ENCODE measurements around the gene DNLZ.

DNLZ gene

DNA sequence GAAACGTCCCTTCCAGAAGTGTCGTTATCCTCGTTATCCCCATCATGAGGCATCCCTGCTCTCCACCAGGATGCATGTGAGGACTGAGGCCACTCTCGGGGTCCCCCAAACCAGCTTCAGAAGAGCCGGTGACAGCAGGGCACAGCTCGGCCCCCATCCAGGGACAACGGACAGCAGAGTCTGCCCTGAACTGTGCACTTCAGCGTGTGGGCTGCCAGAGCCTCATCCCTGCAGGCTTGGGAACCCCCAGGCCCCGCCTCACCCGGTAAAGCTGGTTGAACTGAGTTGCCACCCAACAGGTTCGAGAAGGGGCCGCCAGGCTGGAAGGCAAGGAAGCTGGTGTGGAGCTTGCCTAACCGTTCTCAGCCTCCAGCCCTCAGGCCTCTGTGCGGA lies 10.6 kb upstream of the DNLZ start:
- DNase-seq = no peak

DNA sequence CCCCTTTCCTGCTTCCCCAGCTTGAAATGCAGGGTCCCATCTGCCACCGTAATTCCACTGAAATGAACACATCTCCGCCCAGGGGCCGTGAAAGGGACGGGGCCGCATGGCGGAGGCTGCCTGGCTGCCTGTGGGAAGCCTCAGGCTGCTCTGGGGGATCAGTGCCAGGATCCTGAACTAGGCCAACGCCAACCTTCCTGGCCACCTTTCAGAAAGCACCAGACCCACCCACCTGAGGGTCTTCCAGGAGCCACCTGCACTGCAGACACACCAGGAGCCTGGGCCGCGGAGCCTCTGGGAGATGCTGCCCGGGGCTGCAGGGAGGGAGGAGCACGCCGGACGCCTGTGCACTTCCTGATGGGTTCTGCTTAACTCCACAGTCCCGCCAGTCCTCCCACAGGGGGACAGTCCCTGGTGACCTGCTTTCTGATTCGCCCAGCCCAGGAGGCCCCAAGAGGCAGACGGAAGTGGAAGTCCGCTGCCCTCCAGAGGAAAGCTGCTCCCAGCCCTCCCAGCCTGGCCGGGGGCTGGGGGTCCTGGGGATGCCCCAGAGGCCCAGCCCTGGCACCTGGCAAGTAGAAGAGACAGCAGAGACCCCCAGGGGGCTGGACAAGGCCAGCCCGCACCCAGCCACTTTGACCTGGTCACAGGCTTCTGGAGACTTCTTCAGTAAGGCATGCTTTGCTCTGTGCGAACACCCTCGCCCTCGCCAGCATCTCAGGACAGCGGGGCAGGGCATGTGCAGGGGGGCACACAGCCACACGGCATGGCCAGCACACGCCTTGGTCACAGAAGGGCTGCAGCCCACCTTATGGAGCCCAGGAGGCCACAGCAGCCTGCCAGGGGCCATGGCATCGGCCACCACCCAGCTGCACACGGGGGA lies 10.0 kb upstream of the DNLZ start, which contains the start of gene CARD9:
Gene CARD9 (minus strand): TSS at position 370 of the 883 bp plus-strand sequence. CDS start 1,591 bp downstream, outside the sequence.
- DNase-seq = no peak

DNA sequence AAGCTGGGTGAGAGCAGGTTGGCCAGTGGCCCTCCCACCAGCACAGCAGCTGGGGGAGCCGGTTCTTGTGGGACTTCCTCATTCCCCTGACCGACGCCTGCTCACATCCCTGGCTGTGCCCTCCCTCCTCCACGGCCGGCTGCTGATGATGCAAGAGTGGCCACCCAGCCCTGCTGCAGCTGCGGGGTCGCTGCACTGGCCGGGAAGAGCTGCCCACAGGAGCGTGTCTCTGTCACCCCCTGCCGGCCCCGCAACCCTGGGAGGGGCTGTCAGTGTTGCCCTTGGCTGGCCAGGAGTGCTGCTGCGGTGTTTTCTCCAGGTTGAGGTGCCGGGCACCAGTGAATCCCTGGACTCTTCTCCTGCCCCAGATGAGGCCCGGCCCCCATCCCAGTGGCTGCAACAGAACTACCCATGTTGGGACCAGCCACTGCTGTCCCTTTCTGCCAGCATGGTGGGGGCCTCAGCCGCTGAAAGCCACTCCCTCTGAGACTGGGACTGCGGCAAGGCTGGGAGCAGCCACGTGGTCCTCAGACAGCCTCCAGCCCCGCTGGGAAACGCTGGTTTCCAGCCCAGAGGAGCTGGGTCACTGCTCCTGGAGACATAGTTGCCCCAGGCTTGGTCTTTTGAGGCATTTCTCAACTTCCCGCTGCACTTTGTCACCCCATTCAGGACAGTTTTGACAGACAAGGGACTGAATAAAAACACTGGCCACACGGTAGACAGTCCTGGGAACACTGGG lies 9.2 kb upstream of the DNLZ start:
- no peak for DNase-seq

DNA sequence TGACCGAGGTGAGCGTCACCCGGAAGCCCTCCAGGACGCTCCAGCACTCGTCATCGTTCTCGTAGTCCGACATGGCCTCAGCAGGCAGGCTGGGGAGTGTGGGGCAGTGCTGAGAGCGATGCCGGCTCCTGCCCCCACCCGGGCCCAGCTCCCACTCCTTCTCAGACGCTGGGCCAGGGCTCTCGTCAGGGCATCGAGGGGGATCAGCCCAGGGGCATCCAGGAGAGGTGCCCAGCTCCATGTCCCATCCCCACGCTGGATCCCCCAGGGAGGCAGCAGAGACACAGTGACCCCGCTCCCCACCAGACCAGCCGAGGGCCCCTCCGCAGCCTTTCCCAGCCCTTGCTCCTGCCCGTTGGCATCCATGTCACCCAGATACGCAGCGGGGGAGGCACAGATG lies 8.5 kb upstream of the DNLZ start:
- no peak for DNase-seq

DNA sequence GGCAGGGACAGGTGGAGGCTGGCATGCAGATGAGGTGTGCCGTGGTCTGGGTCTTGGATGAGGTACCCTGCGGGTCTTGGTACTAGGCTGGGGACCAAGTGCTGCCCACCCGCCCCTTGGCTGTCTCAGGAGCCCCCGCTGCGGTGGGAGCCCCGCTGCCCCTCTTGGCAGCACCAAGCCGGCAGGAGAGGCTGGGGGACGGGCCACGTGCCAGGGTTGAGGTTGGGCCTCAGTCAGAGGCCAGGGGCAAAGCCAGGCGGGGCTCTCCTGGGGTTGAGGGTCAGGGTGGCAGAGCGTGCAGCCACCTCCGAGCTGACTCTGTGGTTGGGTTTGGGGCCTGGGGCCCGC lies 8.0 kb upstream of the DNLZ start:
- no peak for DNase-seq

DNA sequence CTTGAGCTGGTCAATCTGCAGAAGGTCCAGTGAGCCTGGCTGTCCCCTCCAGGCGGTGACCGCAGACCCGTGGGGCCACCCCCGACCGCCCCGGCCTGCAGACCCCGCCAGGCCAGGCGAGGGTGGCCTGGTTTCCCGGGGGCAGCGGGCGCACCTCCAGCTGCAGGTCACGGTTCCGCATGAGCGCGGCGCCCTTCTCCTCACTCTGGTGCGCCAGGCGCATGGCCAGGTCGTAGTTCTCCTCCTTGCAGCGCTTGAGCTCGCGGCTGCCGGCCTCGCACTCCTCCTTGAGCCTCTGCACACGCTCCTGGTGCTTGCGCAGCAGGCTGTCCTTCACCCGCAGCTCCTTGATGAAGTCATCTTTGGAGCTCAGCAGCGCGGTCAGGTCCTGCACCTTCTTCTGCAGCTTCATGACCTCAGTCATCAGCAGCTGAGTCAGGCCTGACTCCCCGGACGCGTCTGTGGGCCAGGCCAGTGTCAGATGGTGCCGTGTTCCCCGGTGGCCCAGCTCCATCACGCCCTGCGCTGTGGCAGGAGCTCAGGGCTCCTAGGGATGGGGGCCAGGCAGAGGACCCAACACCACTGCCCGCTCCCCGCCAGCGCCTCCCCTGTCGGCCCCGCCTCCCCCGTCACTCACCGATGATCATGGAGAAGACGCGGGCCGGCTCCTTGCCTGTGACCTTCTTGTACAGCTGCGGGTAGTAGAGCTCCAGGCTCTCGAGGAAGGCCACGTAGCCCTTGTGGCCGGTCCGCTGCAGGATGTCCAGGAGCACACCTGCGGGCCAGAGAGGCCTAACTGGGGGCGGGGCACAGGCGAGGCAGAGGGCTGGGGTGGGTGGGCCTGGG lies 7.4 kb upstream of the DNLZ start:
- no peak for DNase-seq

DNA sequence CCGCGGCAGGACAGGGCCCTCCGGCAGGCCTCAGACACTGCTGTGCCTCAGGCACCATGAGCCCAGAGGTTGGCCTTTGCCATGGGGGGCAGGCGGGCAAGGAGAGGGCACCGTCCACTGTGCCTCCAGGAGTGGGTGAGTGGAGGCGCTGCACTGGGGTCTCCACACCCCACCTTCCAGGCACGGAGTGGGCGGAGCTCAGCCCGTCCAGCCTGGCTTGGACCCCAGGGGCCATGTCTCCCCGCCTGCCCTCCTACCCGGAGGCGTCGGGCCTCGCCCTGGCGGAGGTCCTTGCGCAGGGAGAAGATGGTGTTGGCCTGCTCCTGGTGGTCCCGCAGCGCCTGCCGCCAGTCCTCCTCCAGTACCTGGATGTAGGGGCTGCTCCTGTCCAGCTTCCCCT lies 6.5 kb upstream of the DNLZ start:
- no peak for DNase-seq

DNA sequence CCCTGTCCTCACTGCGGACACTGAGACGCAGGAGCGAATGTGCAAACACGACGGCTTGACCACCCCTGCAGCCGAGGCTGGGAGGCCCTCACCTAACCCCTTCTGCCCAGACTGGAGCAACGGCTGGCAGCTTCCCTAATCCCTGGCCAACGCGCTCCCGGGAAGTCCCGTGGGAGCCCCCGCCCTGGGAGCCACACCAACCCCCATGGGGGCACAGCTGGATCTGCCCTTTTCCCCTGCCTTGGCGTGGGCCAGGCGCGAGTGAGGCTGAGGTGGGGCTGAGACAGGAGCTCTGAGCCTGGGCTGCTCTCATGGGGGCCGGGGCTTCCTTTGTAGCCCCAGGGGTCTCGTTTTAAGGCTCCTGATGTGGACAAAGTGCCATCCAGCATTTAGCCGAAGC lies 4.6 kb upstream of the DNLZ start:
- no peak for DNase-seq

DNA sequence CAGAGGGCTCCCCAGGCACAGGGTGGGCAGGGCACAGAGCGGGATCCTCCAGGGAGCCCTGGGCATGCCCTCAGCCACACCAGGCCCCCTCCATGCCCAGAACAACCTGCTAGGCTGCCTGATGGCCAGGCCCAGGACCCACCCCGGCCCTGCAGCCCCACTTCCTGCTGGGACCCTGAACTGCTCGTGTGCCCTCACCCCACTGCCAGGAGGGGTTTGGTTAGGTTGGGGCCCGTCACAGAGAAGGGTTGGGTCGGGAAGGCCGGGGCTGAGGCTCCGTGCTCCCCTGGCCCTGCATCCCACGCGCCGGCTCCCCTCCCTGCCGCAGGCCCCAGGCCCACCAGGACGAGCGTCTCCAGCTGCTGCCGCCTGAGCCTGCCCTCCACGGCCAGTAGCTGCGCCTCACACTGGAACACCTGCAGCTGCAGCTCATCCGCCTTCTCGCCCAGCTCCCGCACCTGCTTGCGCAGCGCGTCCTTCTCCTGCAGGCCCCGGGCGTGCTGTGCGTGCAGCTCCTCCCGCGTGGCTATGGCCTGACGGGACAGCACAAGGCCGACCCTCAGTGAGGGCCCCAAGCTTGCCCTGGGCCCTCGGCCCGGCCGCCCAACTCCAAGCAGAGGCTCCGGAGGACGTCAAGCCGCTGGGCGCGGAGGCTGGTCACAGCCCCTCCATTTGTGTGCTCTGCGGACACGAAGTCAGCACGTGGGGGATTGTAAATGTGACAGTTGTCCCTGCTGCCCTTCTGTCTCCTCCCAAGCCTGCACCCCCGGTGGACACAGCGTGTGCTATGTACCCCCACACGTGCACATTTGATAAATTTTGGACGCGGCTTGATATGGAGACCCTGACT lies 4.0 kb upstream of the DNLZ start:
- DNase-seq = no peak

DNA sequence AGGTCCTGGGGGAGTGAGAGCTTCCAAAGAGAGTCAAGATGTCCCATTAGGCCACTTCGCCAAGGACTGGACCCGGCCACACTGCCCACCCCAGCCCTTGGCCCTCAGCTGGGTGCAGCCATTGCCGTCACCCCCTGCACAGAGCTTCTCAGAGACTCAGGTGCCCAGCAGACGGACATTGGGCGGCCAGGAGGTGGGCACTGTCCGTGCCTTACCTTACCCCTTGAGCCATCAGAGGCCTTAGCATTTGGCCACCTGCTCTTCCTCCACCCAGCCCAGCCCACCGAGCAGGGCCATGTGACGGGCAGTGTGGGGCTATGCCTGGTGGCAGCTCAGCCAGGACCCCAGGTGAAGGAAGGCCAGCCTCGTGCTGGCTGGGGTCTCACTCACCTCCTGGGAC lies 3.3 kb upstream of the DNLZ start:
- DNase-seq = no peak

DNA sequence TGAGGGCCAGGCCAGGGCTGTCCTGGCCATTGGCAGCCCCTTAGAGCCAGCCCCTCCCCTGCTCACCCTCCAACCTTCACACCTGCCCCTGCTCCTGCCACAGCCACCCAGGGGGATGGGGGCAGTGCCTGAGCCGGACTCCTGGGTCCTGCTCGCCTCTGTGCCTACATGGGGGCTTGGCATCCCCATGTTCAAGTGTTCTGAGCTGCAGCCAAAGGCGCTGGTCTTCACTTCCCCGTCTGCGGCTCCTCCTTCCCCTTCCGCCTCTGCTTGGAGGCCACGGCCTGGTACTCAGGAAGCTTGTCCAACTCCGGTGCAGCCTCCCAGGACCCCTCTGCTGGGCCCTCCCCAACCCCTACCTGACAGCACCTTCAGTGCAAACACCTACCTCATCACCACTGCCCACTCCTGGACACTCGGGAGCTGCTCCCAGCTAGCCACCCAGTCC lies 2.3 kb upstream of the DNLZ start:
- DNase-seq = no peak

DNA sequence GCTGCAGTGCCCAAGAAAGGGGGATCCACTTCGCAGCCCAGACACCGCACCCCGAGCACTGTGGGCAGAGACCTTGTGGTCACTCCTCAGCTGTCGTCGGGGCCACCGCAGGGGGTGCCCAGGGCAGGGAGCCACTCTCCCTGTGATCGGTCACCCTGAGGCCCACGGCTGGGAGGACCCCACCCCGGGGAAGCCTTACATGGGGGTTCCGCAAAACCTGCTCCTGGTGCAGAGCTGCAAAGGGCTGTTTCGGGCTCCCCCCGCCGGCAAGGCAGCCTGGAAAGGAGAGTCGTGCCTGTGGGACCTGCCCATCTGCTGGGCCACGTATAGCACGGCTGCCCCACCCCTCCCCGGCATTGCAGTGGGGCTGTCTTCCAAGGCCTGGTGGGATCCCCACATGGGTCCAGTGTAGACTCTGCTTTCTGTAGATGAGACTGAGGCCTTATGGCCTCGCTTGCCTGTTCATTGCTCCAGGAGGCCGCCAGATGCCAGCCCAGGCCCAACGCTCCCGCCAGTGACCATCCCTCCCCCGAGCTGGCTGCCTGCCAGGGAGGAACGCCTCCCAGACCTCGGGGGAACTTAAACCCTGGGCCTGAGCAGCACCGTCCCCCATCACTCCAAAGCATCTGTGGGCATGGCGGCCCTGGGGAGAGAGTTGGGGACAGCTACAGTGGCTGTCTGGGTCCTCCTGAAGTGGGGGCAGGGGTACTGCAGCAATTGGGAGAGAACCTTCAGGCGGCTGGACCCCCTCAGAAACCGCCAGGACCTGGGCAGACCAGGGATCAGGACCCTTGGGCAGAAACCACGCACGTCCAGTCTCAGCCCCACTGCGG lies 1.6 kb upstream of the DNLZ start:
- DNase-seq = no peak

DNA sequence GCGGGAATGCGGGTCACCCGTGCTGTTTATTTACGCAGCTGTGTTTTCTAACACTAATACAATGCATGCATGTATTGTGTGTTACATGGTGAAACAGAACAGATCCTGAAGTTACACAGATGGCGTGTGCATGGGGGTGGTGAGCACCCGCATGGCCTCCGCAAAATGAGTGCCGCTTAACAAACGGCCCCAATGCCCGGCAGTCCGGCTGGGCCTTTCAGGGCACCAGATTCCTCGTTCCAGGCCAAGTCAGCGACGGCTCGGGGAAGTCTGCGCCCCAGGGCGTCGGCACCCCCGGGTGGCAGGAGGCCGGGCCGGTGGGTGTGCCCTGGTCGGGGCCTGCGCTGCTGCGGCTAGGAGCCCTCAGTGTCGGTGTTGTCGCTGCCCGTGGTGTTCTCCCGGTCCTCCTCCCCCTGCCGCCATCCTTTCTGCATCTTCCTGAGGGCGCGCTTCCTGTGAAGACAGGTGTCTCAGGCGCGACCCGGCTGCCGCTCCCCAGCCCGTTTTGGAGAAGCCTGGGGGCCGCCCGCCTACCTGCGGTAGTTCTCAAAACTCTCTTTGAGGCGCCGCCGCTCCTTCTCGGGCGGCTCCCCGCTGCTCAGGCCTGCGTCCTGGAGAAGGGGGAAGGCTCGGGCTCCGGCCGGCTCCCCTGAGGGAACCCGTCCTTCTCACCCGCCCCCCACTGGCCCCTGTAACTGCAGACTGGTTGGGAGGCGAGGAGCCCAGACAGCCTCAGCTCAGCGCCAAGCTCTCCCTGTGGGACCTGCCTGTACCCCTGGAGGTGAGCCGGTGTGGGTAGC lies 605 bp upstream of the DNLZ start:
- no peak for DNase-seq

DNA sequence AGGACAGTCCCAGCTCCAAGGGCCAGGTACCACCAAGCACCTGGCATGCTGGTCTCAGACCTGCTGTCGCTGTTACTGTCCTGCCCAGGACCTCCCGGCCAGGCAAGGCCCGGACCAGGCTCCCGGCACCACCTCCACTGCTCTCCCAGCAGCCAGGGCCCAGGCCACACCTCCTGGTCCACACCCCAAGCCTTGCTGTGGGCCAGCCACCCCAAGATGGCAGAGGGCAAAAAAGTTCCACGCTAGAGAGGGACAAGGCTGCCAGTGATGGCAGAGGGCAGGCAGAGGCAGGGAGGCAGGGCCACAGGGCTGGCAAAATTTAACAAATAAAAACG lies 1.1 kb downstream of the DNLZ start:
- DNase-seq = no peak

DNA sequence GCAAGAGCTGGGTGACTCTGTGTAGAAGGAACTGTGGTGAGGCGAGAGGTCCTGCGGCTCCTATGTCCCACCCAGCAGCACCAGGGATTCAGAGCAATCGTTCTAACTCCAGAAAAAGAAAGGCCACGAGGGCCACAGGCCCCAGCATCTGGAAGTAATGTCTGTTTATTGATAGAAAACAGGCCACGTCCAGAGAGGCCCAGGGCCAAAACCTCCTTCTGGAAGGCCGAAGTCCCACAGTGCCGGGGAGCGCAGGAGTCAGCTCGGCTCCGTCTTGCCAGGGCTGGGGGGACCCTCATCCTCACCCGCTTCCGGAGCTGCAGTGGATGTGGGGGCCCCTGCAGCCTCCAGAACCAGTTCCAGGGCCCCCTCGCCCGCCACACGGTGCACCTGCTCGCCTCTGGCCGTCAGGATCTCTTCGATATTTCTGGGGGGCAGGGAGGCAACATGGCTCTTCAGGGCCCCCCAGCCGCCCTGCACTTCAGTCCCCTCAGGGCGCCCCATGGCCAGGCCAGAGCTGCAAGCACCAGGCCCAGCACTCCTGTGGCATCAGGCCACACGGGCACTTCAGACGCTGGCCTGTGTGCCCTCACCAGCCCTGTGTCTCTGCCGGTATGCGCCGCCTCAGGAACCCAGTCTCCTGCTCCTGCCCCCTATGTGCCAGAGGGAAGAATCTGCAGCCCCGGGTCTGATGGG lies 1.6 kb downstream of the DNLZ start:
- no peak for DNase-seq

DNA sequence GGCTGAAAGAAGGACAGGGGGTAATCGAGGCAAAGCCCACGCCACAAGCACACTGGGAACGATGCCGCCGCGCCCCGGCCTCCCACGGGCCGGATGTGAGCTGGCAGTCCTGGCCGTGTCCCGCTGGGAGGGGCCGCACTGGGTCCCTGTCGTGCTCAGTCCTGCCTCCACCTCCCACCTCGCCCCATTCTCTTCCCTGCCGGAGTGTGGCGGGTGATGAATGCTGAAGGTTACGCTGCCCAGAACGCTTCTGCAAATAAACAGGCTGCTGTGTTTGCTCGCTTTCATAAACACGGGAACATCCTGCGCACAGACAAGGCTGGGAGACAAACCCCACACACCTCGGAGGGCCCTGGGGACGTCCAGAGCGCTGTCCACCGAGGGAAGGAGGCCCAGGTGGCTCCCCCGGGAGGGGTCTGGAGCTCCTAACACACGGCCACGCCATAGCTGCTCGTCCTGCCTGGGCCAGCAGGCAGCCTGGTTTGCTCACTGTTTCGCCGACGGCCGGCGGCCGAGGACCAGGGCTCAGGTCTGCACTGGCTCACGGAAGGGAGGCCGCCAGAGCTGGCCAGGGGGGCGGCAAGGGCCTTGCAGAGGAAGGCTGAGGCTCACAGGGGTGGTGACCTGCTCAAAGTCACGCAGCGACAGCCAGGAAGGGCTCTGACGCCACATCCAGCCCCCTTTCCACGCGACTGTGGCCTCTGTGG lies 2.3 kb downstream of the DNLZ start:
- no peak for DNase-seq

DNA sequence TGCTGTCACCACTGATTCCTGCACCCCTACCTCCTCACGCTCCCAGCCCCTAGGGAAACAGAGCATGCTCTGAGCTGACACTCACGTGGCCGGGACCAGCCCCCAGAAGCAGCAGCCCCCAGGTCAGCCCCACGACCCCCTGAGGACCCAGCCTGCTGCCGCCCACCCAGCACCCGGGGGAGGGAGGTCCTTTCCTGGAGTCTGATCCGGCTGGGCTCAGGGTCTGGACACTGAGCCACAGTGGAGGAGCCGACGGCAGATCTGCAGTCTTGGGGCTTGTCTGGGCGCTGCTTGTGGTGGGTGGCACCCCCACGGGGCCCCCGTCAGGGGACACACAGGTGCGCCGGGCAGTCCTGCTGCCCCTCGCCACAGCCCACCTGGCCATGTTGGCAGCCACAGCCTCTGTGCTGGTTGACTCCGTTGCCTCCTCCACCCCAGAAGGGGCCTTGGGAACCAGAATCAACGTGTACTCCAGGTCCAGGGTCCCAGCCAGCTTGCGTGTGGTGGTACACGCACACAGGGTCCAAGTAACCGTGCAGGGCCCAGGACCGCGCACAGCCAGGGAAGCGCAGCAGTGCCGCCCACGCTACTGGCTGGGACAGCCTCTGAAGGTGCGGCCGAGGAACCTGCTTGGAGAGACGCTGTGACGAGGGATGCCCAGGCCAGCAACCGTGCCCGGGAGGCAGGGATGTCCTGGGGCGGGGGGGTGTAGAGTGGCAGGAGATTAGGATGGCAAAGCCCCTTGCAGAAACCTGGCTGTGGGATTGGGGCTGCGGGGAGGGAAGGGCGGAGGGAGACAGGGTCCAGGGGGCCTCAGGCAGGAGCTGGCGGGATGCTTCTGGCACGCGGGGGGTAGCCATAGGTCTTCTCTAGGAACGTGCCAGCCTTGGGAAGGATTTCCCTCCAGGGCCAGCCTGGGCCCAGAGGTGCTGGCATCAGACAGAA lies 3.5 kb downstream of the DNLZ start:
- DNase-seq = no peak

DNA sequence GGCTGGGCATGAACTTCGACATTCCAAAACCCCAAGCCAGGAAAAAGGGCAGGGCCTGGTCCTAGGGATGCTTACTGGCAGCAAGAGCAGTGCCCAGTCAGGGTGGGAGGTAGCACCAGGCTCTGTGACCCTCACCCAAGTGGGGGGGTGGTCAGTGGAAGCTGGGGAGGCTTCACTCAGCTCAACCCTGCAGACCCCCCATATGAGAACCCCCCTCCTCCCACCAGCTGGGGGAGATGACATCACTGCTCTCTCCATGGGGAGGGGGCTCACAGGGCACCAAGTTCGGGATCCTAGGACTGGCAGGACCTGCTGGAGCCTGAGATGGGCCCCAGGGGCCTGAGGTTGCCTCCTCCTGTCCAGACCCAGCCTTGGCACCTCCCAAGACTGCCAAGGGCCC lies 4.7 kb downstream of the DNLZ start:
- no peak for DNase-seq
